GM19239 (cell line): Measurements from ENCODE around the gene C1QL1.

Experiments
- DNase-seq: peaks from one replicate; pipeline ENCODE4 v3.0.0; 2011; ENCODE audit warnings: low spot score; ENCODE audit not compliant: insufficient read length
- FAIRE-seq: peaks from 2 replicates; lab custom pipeline; 2011; peaks lifted over from hg19 to GRCh38; lab: Jason Lieb, UNC

The C1QL1 gene

GRCh38 chr17:44990994-44991393 lies 22.9 kb upstream of the C1QL1 start:
- DNase-seq (no peak), FAIRE-seq (no peak)

GRCh38 chr17:44989552-44990138 lies 21.5 kb upstream of the C1QL1 start:
- no peak for DNase-seq
- FAIRE-seq, result no peak

GRCh38 chr17:44988044-44988942 lies 20.2 kb upstream of the C1QL1 start:
- FAIRE-seq, result no peak
- DNase-seq, result no peak

- DNase-seq, result no peak
These were observed 15.5 kb upstream of the C1QL1 start for GRCh38 chr17:44983563-44983962.

GRCh38 chr17:44982113-44982702 lies 14.1 kb upstream of the C1QL1 start:
- FAIRE-seq, result no peak

More at GRCh38 chr17:44983563-44983962, 15.5 kb upstream of the C1QL1 start:
- no peak for FAIRE-seq

GRCh38 chr17:44981221-44981968 lies 13.3 kb upstream of the C1QL1 start:
- no peak for DNase-seq
- FAIRE-seq, result no peak

More at GRCh38 chr17:44982113-44982702, 14.1 kb upstream of the C1QL1 start:
- DNase-seq, result no peak

GRCh38 chr17:44979426-44979995 lies 11.4 kb upstream of the C1QL1 start:
- FAIRE-seq, result no peak
- no peak for DNase-seq

GRCh38 chr17:44978807-44979206 lies 10.7 kb upstream of the C1QL1 start:
- FAIRE-seq, result no peak
- no peak for DNase-seq

GRCh38 chr17:44977814-44978550 lies 9.9 kb upstream of the C1QL1 start:
- DNase-seq (no peak), FAIRE-seq (no peak)

GRCh38 chr17:44977065-44977464 lies 9.0 kb upstream of the C1QL1 start:
- no peak for DNase-seq
- no peak for FAIRE-seq

GRCh38 chr17:44976206-44976605 lies 8.1 kb upstream of the C1QL1 start:
- DNase-seq, result no peak
- FAIRE-seq, result no peak

- FAIRE-seq (no peak), DNase-seq (no peak)
These were observed 4.8 kb upstream of the C1QL1 start for GRCh38 chr17:44972953-44973352.

GRCh38 chr17:44971776-44972483 lies 3.8 kb upstream of the C1QL1 start:
- DNase-seq (no peak), FAIRE-seq (no peak)

- no peak for FAIRE-seq
These were observed 2.1 kb upstream of the C1QL1 start for GRCh38 chr17:44970136-44970741.

GRCh38 chr17:44969144-44969780 lies 1.2 kb upstream of the C1QL1 start:
- no peak for FAIRE-seq
- DNase-seq, result no peak

More at GRCh38 chr17:44970136-44970741, 2.1 kb upstream of the C1QL1 start:
- DNase-seq, result no peak

- DNase-seq (no peak), FAIRE-seq (no peak)
These were observed 237 bp downstream of the C1QL1 start for GRCh38 chr17:44967907-44968224.

- FAIRE-seq (no peak), DNase-seq (no peak)
These were observed 837 bp downstream of the C1QL1 start for GRCh38 chr17:44967026-44967906.
